Mononuclear cell (primary cell): Measurements from ENCODE around the gene STRAP. TPM values are rescaled to one million over a fixed set of nuclear protein-coding genes. Genes with fewer than 3 reads are reported as not detected.
A peak's percentile ranks its signal among the peaks of the same experiment; 100 is the strongest.
"Not testable (repeated sequence)": the region's sequence is repeated elsewhere in the genome, so short reads cannot be mapped to it uniquely, and the experiment has no call there.

Source experiments
- H3K27me3 ChIP-seq: 2 replicates; pipeline ENCODE4 v1.6.0; 2011; ENCODE audit warnings: low read length, control low read depth; ENCODE audit not compliant: insufficient read depth
- H3K4me1 ChIP-seq: 2 replicates; pipeline ENCODE4 v1.5.1; 2011; ENCODE audit warnings: mild to moderate bottlenecking, low read length, control low read depth; ENCODE audit not compliant: insufficient read depth
- H3K4me3 ChIP-seq: 2 replicates; pipeline ENCODE4 v1.5.1; 2011; ENCODE audit warnings: mild to moderate bottlenecking, low read length, moderate library complexity
- H3K9me3 ChIP-seq: 2 replicates; pipeline ENCODE4 v1.5.1; 2011; ENCODE audit warnings: low read depth, mild to moderate bottlenecking, control low read depth, low read length
- total RNA-seq: library from RNA; depleted of rRNA; stranded (reverse); fragments of >200 nt; gene quantifications from one replicate; pipeline ENCODE4 v1.2.3, GENCODE V29; 2012

STRAP gene
- total RNA-seq, 1 donor, result 59.0 TPM

GRCh38 chr12:15887043-15887817 is 5.0 kb downstream of the STRAP start:
- no peaks in the 10 kb centered on the region for H3K27me3 ChIP-seq
- peaks cover 18% of the 10 kb centered on the region for H3K4me1 ChIP-seq
- no peaks in the 10 kb centered on the region for H3K9me3 ChIP-seq
- H3K4me3 ChIP-seq, result no peak overlapping the region

- Histone ChIP-seq H3K4me3 (no peak overlapping the region), H3K9me3 (no peaks in the 10 kb centered on the region), H3K27me3 (no peaks in the 10 kb centered on the region), H3K4me1 (no peaks in the 10 kb centered on the region)
Measured at GRCh38 chr12:15892645-15893259, 10.6 kb downstream of the STRAP start.

GRCh38 chr12:15893260-15893659 is 11.1 kb downstream of the STRAP start:
- no peaks in the 10 kb centered on the region for H3K9me3 ChIP-seq
- H3K4me3 ChIP-seq, result no peak overlapping the region
- H3K4me1 ChIP-seq, result no peaks in the 10 kb centered on the region
- no peaks in the 10 kb centered on the region for H3K27me3 ChIP-seq

DNA sequence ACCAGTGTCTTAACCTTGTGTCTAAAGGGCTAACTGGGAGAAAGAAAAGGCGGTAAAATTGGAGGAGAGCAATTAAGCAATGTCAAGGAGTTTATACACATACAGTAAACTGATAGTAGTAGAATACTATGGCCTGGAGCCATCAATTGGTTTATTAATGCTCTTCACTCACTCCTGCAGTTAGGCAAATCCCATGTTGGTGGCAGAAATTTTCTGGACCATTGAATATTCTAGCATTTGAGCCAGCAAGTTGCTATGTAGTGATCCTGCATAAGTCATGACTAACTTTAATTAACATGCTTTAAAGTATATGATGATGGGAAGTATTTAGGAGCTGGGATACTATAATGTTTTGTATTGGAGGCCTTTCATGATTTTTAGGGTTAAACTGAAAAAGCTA is 14.7 kb downstream of the STRAP start:
- no peaks in the 10 kb centered on the region for H3K9me3 ChIP-seq
- no peaks in the 10 kb centered on the region for H3K27me3 ChIP-seq
- no peak overlapping the region for H3K4me3 ChIP-seq
- no peaks in the 10 kb centered on the region for H3K4me1 ChIP-seq

DNA sequence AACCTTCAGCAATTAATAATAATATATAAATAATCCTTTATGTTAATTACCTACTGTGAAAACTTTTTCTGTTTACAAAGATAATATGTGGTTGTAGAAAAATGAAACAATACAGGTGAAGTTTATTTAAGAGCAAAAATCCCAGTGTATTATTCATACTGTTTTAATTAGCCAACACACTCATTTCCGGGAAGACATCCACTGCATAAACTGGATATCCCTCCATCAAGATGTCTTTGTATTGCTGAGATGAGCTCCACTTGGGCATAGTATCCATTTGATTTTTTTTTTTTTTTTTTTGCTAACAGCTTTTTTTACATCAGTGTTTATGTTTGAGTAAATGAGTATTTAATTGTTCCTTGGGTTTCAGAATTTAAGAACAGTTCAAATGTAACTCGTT is 15.2 kb downstream of the STRAP start:
- Histone ChIP-seq H3K4me3 (no peak overlapping the region), H3K9me3 (no peaks in the 10 kb centered on the region), H3K4me1 (no peaks in the 10 kb centered on the region), H3K27me3 (no peaks in the 10 kb centered on the region)

GRCh38 chr12:15899282-15899870 is 17.2 kb downstream of the STRAP start:
- H3K9me3 ChIP-seq, result no peaks in the 10 kb centered on the region
- no peak overlapping the region for H3K4me3 ChIP-seq
- no peaks in the 10 kb centered on the region for H3K27me3 ChIP-seq
- H3K4me1 ChIP-seq, result no peaks in the 10 kb centered on the region

DNA sequence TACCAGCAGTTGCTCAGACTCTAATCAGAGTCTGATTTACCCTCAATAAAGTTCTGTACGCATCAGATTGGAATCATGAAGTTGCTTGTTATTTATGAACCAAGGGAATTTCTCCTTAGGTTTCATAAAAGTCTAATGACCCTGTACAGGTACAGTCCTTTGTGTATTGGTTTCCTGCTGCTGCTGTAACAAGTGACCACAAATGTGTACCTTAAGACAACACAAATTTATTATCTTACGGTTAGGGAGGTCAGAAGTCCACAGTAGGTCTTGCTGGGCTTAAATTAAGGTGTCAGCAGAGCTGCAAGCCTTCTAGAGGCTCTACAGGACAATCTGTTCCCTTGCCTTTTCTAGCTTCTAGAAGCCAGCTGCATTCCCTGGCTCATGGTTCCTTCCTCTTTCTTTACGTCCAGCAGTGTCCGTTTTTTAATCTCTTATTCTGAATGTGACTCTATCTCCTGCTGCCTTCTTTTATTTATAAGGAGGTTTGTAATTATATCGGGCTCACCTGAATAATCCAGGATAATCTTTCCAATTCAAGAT is 22.3 kb downstream of the STRAP start:
- Histone ChIP-seq H3K9me3 (no peaks in the 10 kb centered on the region), H3K4me3 (no peak overlapping the region), H3K27me3 (no peaks in the 10 kb centered on the region), H3K4me1 (no peaks in the 10 kb centered on the region)

DNA sequence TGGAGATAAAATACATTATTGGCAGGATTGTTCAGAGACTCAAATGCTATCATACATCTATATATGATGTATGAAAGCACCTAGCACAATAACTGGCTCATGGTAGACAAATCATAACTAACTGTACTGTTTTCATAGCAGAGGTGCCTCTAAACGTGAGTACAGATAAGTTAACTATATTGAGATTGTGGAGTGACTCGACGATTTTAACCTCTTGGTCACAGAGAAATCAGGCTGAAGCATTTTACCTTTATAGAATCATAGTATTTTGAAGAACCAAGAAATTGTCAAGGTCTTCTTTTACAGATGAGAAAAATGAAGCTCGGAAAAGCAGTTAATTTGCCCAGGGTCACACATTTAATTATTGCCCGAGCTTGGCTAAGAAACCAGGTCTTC is 28.3 kb downstream of the STRAP start:
- H3K4me3 ChIP-seq, result peak overlapping the region; percentile 70
- H3K9me3 ChIP-seq, result no peaks in the 10 kb centered on the region
- H3K4me1 ChIP-seq, result peaks cover 4% of the 10 kb centered on the region
- no peaks in the 10 kb centered on the region for H3K27me3 ChIP-seq

DNA sequence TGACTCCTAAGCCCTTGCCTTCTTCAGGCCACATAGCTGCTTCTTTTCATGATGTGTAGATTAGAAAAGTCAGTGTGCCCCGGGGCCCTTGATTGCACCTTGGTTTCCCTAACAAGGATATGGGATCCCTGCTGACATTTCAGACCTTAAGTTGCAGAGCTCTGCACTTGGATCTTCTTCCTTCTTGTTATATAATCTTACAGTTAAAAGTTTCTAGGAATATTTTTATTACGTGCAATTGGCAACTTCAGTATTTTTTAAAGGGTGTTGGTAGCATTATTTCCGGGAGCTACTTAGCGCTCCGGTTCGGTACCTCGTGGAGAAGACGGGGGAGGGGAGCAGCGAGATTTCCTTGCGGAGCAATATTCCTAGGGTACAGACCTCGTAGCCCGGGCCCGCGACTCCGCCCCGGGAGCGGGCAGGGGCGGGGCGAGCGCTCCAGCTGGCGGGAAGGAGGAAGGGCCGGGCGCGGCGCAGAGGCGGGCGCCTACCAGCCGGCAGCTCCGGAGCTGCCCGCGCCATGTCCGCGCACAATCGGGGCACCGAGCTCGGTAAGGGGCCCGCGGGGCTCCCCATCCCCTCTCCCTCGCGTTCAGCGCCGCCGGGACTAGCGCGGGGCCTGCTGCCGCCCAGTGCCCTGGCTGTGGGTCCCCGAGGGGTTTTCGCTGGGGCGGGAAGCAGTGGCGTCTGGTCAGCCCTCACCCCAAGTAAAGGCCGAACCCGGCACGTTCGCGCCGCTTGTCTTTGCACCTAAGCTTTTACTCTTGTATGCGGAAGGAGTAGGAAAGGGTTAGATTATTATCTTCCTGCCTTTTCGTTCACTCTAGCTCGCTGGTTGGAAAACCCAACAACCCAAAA is 28.9 kb downstream of the STRAP start, which contains the start of gene DERA:
TSS of gene DERA (plus strand) at position 469 of the 858 bp plus-strand sequence. CDS start at position 521, 52 bp downstream.
- H3K4me1 ChIP-seq, result peaks cover 4% of the 10 kb centered on the region
- H3K4me3 ChIP-seq, result peak within 1 kb of the TSS; percentile 70
- H3K9me3 ChIP-seq, result no peaks in the 10 kb centered on the region
- H3K27me3 ChIP-seq, result no peaks in the 10 kb centered on the region

GRCh38 chr12:15911931-15912330 is 29.7 kb downstream of the STRAP start:
- peak overlapping the region; percentile 70 for H3K4me3 ChIP-seq
- H3K4me1 ChIP-seq, H3K27me3 ChIP-seq, H3K9me3 ChIP-seq: not testable (repeated sequence)

DNA sequence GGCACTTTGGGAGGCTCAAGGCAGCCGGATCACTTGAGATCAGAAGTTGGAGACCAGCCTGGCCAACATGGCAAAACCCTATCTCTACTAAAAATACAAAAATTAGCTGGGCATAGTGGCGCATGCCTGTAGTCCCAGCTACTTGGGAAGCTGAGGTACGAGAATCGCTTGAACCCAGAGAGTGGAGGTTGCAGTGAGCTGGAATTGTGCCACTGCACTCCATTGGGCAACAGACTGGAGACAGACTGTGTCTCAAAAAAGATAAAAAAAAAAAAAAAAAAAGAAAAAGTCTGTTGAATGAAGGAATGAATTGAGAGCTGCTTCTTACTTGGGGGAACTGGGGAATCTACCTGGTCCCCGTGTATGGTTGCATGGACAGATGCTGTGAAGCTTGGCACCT is 31.9 kb downstream of the STRAP start:
- not testable (repeated sequence) for H3K27me3 ChIP-seq, H3K4me3 ChIP-seq, H3K9me3 ChIP-seq, H3K4me1 ChIP-seq

DNA sequence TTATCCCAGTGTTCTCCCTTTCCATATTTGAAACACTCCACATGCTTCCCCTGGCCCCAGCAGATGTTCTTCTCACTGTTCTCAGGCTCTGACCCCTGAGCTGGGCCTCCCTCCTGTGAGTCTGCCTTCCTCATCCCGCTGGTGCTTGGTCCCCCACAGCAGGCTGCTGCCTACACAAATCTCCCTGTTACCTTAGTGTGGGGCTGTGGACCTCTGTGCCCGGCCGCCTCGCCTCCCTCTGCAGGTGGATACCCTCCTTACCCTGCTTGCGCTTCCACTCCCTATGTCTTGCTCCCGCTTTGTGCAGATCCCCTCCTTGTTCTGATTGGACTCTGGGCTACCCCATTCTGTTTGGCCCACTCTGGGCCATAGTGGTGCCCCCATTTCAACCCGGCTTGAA is 35.9 kb downstream of the STRAP start:
- no peaks in the 10 kb centered on the region for H3K9me3 ChIP-seq
- no peak overlapping the region for H3K4me3 ChIP-seq
- no peaks in the 10 kb centered on the region for H3K27me3 ChIP-seq
- H3K4me1 ChIP-seq, result no peaks in the 10 kb centered on the region

DNA sequence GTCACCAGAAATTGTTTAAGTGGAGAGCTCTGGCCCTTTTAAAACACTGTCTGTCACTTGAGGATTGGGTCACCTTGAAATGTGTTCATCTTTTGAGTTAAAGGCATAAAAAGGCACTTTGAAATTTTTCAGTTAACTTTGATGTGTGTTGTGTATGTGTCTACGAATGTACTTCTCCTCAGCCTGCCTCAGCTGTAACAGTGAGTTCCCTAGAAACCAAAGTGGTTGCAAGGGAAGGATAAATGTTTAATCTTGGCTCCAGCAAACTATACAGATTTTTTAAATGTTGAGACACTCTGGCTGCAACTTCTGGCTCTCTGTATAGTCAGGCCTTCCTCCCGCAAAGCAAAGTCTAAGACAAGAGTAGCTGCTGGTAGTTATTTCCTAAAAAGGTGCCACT is 37.2 kb downstream of the STRAP start:
- no peaks in the 10 kb centered on the region for H3K4me1 ChIP-seq
- H3K4me3 ChIP-seq, result no peak overlapping the region
- no peaks in the 10 kb centered on the region for H3K27me3 ChIP-seq
- H3K9me3 ChIP-seq, result no peaks in the 10 kb centered on the region

GRCh38 chr12:15924956-15925355 is 42.8 kb downstream of the STRAP start:
- Histone ChIP-seq H3K4me1 (no peaks in the 10 kb centered on the region), H3K9me3 (no peaks in the 10 kb centered on the region), H3K4me3 (no peak overlapping the region), H3K27me3 (no peaks in the 10 kb centered on the region)

DNA sequence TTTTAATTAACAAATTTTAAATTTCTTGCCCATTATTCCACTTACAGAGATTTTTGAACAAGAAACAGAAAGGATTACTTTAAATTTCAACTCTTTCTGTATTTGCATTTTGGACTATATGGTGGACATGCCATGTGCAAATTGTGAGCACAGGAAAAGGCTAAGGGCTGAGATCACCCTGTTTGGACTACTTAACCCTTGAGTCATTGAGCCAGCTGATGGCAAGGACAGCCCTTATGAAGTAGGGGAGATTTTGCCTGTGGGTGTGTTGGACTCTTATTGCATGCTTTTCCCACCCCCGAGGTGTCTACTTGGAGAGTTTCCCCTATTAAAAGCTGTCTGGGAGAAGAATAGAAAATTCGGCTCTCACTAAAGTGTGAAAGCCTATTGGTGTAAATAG is 46.2 kb downstream of the STRAP start:
- H3K4me1 ChIP-seq, result no peaks in the 10 kb centered on the region
- no peaks in the 10 kb centered on the region for H3K27me3 ChIP-seq
- no peak overlapping the region for H3K4me3 ChIP-seq
- no peaks in the 10 kb centered on the region for H3K9me3 ChIP-seq
